ENCODE measurements around the gene PFKFB3.
A peak's percentile ranks its signal among the peaks of the same experiment; 100 is the strongest.
"Not testable (repeated sequence)": the region's sequence is repeated elsewhere in the genome, so short reads cannot be mapped to it uniquely, and the experiment has no call there.

Gene PFKFB3

DNA sequence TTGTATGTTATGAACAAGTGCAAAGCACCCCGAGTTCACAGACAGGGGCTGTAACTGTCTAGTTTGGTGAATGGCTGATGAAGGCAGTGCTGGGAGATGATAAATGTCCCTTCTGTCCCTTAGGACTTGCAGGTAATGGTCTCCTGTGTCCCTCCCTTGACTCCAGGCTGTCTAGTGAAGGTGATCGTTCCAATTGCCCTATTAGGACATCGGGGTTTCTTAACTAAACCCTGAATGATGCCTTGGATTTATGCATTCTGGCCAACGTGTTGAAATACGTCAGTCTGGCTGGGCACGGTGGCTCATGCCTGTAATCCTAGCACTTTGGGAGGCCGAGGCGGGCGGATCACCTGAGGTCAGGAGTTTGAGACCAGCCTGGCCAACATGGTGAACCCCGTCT, 69.4 kb downstream of the PFKFB3 start:
- DNase-seq (ENCODE audit: low spot score), result no peak

DNA sequence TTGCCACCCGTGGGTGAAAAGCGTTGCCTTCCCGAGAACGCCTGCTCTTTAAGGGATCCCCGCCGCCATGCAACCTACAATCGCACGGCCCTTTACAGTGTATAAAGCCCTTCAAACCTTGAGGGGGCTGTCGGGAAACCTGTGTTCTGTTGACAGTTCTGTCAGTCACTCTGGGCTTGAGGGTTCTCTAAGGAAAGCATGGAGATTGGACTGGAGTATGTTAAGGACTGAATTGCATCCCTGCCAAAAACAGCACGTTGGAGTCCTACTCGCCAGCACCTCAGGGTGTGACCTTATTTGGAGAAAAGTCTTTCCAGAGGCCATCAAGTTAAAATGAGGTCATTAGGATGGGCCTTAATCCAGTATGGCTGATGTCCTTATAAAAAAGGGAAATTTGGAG, 70.6 kb downstream of the PFKFB3 start:
- DNase-seq (ENCODE audit: low spot score), result no peak

DNA sequence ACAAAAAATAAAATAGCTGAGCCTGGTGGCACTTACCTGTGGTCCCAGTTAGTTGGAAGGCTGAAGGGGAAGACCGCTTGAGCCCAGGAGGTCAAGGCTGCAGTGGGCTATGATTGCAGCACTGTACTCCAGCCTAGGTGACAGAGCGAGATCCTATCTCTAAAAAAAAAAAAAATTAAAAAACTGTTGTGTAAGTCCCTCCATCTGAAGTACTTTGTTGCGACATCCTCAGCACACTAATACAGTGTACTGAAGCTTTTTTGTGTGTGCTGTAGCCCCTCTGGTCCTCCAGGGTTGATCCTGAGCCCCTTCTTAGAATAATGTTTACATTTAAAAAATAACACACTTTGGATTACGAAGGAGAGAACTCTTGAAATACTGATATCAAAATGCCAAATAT, 71.3 kb downstream of the PFKFB3 start:
- DNase-seq (ENCODE audit: low spot score), result no peak

DNA sequence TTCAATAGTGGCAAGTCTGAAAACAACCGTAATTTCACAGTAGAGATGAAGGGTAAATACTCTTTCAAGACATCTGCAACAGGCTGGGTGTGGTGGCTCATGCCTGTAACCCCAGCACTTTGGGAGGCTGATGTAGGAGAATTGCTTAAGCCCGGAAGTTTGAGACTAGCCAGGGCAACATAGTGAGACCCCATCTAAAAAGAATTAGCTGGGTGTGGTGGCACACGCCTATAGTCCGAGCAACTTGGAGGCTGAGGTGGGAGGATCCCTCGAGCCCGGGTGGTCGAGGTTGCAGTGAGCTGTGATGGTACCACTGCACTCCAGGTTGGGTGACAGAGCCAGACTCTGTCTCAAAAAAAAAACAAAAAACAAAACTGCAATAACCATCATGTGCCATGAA, 71.8 kb downstream of the PFKFB3 start:
- no peak for DNase-seq (ENCODE audit: low spot score)

DNA sequence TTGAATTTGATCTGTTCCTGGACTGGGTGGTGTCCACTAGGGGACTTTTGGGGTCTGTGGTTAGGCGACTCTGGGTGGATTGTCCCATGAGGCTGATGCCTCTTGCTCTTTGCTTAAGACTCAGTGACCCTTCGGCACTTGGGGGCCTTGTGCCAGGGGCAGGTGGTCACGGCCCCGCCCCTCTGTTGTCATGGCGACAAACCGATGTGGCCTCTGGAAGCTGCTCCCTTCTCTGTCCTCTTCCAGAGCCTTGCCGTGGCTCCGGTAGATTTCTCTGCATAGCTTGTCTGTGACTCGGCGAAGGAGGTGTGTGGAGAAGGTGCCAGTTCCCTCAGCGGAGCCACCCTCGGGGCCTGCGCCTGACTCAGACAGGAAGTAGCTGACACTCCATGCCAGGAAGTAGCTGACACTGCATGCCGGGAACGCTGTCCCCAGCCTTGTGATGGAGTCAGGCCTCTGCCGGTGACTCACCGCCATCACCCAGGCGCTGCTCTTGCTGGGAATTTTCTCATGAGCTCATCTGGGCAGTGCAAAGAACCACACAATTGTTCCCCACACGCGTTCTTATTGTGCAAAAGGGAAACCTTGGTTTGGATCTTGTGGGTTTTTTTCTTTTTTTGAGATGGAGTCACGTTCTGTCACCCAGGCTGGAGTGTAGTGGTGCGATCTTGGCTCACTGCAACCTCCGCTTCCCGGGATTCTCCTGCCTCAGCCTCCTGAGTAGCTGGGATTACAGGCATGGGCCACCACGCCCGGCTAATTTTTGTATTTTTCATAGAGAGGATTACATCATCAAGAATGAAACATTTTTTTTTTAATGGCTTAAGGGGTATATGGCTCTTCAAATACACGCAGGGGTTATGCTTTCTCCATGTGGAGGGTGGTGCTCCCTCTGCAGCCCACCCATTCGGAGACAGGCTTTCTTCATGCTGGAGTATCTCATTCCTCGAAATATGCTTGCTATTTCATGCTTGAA, 72.6 kb downstream of the PFKFB3 start:
- peak; percentile 88 for DNase-seq (ENCODE audit: low spot score)

DNA sequence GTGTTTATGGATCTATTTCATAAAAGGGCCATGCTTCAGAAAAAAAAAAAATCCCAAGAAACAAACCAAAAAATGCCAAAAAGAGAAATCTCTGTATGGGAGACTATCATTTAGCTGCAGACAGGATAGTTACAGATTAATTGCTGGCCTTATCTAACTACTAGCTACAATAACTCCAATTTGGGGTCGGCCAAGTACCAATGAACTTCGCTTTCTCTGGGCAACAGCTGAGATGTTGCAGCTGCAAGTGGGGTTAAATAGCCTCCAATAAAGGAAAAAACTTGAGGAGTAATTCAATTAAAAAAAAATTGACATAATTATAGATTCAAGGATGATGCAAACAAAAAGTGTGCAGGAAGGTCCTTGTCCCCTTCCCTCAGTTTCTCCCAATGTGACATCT, 73.6 kb downstream of the PFKFB3 start:
- no peak for DNase-seq (ENCODE audit: low spot score)

DNA sequence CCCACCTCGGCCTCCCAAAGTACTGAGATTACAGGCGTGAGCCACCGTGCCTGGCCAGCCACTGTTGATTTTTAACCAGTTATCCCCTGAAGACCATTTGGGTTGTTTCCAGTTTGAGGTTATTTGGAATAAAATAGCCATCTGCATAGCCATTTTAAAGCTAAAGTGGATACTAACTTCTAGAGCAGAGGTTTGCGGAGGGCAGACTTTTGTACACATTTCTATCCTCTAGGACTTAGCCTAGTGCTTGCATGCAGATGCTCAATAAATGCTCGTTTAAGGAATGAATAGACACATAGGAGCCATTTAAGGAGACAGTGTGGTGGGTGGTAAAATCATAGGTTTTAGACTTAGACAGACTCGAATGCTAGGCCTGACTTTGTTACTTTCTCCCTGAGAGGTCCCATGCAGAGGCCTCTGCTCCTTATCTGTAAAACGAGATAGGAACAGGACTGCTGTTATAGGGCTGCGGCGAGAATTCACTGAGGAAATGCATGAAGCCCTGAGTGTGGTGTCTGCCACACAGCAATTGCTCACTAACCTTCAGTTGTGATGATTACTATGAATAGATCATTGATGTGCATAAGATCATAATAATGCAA, 75.9 kb downstream of the PFKFB3 start:
- no peak for DNase-seq (ENCODE audit: low spot score)

DNA sequence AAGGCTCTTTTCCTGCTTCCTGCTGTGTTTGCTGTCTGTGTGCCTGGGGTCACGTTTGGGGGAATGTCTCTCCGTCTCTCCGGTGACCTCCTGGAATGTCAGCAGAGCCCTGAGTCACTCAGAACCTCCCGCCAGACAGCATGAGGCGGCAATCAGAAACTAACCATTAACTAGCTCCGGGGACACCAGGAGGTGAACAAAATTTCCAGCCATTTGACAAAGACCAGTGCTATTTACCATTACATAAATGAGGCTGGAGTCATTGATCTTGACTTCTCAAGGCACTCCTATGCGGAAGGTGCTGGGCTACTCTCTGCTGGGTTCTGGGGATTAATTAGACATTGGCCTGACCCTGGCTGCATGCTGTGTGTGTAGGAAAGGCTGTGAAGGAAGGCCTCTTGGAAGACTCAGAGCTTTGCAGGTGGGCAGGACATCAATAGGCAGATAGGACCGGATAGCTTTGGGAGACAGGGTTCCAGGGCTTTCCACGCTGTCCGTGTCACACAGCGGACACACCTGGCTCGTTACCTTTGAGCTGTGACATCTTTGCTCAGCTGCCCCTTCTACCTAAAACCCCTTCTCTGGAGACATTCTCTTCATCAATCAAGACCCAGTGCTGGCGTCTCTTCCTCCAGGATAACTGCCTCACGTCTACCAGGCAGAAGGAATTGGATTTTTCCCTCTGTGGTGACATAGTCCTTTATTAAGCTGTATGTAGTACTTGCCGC, 77.0 kb downstream of the PFKFB3 start:
- peak; percentile 48 for DNase-seq (ENCODE audit: low spot score)

DNA sequence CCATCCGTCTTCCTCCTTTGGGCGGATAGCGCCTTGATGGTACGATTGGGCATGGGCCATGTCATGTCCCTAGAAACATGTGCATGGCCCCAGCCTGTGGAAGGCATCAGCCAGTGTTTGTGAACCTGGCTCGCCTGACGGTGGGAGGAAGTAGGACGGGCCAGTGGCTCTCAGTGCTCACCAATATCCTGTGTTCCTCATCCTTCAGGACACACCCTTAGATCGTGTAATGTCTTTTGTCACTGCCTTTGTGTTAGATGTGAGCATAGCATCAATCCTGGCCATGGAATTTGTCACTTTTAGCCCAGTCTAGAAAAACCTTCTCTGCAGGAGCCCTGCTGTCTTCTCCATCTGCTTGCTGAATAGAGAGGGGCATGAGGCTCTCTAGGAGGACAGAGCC, 77.6 kb downstream of the PFKFB3 start:
- DNase-seq (ENCODE audit: low spot score), result no peak

DNA sequence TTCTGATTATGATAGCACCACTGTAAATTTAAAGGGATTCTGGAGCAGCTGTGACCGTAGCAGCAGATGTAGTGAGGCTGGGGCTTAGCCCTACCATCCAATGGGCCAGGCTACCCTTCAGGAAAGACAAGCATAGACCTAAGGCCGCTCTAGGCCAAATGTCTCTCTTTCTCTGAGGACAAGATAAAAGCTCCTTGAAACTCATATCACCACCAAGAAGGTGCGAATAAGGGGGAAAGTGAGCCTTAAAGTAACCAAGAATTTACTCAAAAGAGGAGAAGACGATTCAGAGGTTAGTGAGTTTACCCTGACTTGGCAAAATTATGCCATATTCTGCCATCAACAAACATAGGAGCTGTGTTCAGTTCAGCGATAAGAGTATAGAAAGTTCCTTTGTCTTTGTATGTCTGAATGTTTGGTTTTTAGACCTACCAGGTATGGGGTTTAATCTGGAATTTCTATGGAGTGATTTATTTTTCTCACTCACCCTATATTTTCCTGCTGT, 79.8 kb downstream of the PFKFB3 start:
- no peak for DNase-seq (ENCODE audit: low spot score)

DNA sequence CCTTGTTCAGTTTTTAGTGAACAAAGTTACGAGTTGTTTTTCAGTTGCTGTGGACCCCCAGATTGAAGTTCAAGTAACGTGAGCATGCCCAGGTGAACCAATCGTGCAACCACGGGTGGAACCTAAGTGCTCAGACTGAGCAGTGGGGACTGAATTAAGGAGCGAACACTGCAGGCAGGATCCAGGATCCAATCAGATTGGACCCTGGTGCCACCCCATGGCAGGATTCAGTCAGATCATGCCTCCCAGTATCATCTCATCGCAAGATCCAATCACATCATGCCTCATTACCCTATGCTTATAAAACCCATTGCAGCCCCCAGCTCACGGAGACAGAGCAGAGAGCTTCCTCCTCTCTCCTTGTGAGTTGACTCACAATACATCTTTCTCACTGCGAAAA, 80.9 kb downstream of the PFKFB3 start:
- no peak for DNase-seq (ENCODE audit: low spot score)

DNA sequence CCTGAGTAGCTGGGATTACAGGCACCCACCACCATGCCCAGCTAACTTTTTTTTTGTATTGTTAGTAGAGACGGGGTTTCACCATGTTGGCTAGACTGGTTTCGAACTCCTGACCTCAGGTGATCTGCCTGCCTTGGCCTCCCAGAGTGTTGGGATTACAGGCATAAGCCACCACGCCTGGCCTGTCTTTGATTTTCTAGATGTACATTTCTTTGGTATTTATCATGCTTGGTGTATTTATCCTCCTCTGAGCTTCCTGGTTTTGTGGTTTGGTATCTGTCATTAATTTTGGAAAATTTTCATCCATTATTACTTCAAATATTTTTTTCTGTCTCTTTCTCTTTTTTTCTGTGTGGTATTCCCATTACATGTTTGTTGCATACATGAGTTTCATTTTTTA, 87.9 kb downstream of the PFKFB3 start:
- DNase-seq (ENCODE audit: low spot score), result not testable (repeated sequence)

DNA sequence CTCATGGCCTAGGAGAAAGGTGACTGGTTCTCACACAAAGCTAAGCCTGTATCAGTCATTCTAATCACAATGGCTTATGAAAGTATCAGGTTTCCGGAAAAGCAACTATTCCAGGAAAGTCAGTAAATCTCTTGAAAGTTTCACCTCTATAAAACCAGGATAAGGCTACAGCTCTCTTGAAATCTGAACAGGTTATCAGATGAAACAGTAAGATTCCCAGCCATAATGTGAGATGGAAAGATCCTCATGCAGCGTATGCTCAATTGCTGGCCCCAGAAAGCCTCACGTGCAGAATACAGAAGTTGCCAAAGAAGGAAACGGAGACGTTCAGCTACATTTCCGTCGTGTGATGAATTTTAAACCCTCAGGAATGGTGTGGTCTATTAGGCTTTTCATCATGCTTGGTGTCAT, 90.0 kb downstream of the PFKFB3 start:
- DNase-seq (ENCODE audit: low spot score), result no peak

DNA sequence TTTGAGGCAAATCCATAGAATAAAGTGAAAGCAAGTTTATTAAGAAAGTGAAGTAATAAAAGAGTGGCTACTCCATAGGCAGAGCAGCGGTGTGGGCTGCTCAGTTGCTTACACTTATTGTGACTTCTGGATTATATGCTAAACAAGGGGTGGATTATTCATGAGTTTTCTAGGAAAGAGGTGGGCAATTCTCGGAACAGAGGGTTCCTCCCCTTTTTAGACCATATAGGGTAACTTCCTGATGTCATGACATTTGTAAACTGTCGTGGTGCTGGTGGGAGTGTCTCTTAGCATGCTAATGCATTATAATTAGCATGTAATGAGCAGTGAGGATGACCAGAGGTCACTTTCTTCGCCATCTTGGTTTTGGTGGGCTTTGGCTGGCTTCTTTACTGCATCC, 93.7 kb downstream of the PFKFB3 start:
- DNase-seq (ENCODE audit: low spot score), result not testable (repeated sequence)

DNA sequence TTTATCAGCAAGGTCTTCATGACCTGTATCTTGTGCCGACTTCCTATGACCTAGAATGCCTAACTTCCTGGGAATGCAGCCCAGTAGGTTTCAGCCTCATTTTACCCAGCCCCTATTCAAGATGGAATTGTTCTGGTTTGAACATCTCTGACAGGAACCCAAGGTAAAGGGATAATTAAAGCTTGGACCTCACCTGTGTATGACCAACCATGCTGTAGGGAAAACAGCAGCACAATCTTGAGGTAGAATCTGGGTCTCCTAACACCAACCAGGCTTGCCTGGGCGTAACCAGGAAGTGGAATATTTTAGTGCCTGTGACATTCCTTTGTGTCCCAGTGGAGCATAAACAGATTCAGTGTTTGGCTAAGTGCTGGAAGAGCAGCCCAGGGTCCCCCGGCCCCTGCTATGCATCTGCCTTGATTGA, 94.1 kb downstream of the PFKFB3 start:
- DNase-seq (ENCODE audit: low spot score), result no peak

DNA sequence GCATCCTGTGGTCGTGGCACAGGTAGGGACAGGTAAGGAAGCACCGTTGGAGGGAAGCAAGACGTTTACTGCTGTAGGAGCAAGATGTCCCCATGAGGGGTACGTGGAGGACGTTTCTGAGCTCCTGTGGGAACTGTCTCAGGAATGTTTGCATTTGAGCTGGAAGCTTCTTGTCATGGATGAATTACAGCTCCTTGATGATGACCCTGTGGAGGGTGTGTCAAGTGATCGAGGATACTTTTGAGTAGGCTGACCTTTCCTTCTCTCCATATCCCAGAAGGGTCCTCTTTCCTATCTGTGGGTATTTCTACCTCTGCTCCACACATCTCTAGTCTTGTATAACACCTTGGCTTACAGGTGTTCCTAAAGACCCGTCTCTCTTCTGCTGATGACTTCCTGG, 94.8 kb downstream of the PFKFB3 start:
- DNase-seq (ENCODE audit: low spot score), result no peak

DNA sequence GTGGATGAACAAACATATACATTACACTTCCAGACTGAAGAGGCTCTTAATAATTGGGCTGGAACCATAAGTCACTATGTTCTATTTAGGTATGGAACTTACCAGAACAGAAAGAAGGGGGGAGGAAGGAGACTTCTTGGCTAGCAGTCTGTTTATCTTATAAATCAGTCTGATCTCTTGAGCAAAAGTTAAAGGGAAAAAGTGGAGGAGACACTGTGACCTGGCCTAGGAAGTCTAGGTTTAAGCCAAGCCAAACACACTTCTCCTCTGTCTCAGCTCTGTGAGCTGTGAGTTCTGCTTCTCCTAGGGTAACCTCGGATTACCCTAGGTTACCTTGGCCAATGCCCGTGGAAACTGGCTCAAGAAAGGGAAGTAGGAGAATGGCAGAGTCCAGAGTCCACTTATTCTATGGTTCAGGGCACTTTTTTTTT, 95.2 kb downstream of the PFKFB3 start:
- DNase-seq (ENCODE audit: low spot score), result peak; percentile 54

DNA sequence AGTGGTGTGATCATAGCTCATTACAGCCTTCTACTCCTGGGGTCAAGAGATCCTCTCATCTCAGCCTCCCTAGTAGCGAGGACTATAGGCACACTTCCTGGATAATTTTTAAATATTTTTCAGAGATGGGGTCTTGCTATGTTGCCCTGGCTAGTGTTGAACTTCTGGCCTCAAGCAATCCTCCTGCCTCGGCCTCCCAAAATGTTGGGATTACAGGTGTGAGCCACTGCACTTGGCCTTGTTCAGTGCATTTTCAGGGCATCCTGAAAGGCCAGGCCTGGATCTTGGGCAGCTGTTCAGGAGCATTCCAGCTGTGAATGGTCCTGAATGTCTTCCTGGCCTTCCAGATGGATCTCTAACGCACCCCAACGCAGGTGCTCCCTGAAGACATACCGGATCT, 95.7 kb downstream of the PFKFB3 start:
- no peak for DNase-seq (ENCODE audit: low spot score)

DNA sequence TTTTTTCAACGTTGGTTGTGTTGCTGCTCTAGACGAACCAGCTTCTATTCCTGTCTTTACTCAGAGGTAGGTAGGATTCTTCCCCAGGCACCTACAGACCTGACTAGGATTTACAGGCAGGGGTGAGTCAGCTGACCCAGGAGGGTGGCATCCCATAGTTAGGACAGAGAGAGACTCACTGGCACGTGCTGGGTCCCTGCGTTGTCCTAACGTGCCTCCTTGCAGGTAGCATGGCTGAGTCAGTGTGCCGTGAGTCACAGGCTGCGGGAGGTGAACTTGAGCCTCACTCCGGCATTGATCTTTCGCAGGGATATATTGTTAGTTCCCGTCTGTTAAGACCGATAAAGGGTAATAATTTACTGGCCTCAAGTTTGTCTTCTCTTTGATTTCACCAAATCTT, 96.5 kb downstream of the PFKFB3 start:
- no peak for DNase-seq (ENCODE audit: low spot score)

DNA sequence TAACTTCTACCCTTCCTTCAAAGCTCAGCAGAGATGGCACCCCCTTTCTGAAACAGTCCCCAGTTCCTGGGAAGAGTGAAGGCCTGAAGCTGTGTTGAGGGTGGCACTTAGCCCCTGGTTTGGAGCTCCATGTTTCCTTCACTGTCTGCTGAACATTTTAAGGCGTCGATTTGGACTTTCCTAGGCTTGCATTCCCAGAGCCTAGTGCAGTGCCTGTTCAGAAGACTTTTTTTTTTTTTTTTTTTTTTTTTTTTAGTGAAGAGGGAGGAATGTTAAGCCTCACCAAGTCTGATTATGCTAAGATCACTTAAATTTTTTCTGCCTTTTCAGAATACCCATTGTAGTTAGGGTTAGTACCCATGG, 97.0 kb downstream of the PFKFB3 start:
- DNase-seq (ENCODE audit: low spot score), result no peak

DNA sequence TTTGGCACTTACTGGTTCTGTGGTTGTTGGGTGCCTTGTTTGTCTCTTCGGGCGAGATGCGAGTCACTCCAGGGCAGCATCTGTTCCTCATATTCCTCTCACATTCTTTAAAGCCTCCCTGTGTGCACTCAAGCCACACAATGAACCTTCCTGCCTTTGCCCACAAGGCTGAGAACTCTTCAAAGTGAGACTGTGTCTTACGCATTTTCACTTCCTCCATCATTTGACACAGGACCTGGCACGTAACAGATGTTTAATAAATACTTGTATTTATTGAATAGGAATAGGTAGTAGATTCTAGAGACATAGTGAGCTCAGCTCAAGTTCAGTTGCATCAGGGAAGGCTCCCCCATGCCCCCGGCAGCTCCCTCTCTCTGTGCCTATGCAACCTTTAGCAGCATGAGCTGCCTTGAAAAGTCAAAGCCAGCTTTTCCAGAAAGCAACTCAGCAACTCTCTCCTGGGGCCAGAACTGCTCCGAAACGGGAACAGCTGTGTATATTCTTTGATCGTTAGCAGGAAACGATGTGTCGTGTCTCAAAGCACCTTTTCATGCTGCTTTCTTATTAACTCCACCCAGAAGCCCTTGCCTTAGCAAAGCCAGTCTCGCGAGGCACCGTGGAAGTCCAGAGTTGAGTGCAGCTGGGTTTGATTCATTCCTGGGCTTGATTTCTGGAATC, 97.5 kb downstream of the PFKFB3 start:
- DNase-seq (ENCODE audit: low spot score), result peak; percentile 77

Data from Ammon's horn (tissue), 1 donor.